Smooth muscle cell (in vitro differentiated cells): ENCODE measurements around the gene IL17RD. TPM values are rescaled to one million over a fixed set of nuclear protein-coding genes. Genes with fewer than 3 reads are reported as not detected.

Source experiments
- DNase-seq: peaks from one replicate; lab custom pipeline; 2025; ENCODE audit not compliant: unreplicated experiment; lab: John Stamatoyannopoulos, UW
- H2AFZ ChIP-seq: fragments of 200-600 bp; sonication (generic); 2 replicates; pipeline ENCODE4 v1.6.0; 2016; ENCODE audit warnings: antibody characterized with exemption, low read depth, mild to moderate bottlenecking
- H3F3A ChIP-seq: fragments of 200-600 bp; sonication (generic); 2 replicates; pipeline ENCODE4 v1.6.0; 2017; ENCODE audit warnings: antibody characterized with exemption, low read depth
- H3K27ac ChIP-seq: fragments of 200-600 bp; sonication (generic); 2 replicates; pipeline ENCODE4 v1.5.1; 2016; ENCODE audit warnings: low read depth, mild to moderate bottlenecking
- H3K27me3 ChIP-seq: fragments of 200-600 bp; sonication (generic); 2 replicates; pipeline ENCODE4 v1.6.1; 2016; ENCODE audit warnings: low read depth, mild to moderate bottlenecking
- H3K36me3 ChIP-seq: fragments of 200-600 bp; sonication (generic); 2 replicates; pipeline ENCODE4 v1.5.1; 2016; ENCODE audit warnings: low read depth
- H3K4me1 ChIP-seq: fragments of 200-600 bp; sonication (generic); 2 replicates; pipeline ENCODE4 v1.5.1; 2016; ENCODE audit warnings: low read depth
- H3K4me2 ChIP-seq: fragments of 200-600 bp; sonication (generic); 2 replicates; pipeline ENCODE4 v1.6.0; 2016; ENCODE audit warnings: mild to moderate bottlenecking
- H3K4me3 ChIP-seq: fragments of 200-600 bp; sonication (generic); 2 replicates; pipeline ENCODE4 v1.5.1; 2016; ENCODE audit warnings: mild to moderate bottlenecking
- H3K79me2 ChIP-seq: fragments of 200-600 bp; sonication (generic); 2 replicates; pipeline ENCODE4 v1.6.0; 2016; ENCODE audit warnings: low read depth, mild to moderate bottlenecking
- H3K9ac ChIP-seq: fragments of 200-600 bp; sonication (generic); 2 replicates; pipeline ENCODE4 v1.6.0; 2016; ENCODE audit warnings: low read depth
- H3K9me3 ChIP-seq: fragments of 200-600 bp; sonication (generic); replicated peaks from 2 replicates; pipeline ENCODE4 v1.5.1; 2016; ENCODE audit warnings: low read depth
- H4K20me1 ChIP-seq: fragments of 200-600 bp; sonication (generic); 2 replicates; pipeline ENCODE4 v1.6.0; 2016; ENCODE audit warnings: low read depth
- CTCF ChIP-seq: fragments of 200-600 bp; sonication (generic); IDR thresholded peaks from 2 replicates; pipeline ENCODE4 v1.5.1; 2017; ENCODE audit warnings: borderline replicate concordance, mild to moderate bottlenecking, antibody characterized with exemption; ENCODE audit not compliant: insufficient read depth, poor library complexity, severe bottlenecking
- WGBS: methylation state at CpG from one replicate; pipeline ENCODE4 v1.1.7; 2016; ENCODE audit warnings: low lambda C conversion rate; 5-methylcytosine and 5-hydroxymethylcytosine counted together
- polyA plus RNA-seq: library from polyadenylated mRNA; unstranded; fragments of >200 nt; fragmentation: Nextera tagmentation; extraction: Ambion mirVana; gene quantifications from 2 replicates; pipeline ENCODE4 v1.2.1, GENCODE V29; 2016
- total RNA-seq: library from RNA; depleted of rRNA; stranded (reverse); fragments of >200 nt; gene quantifications from 2 replicates; pipeline ENCODE4 v1.2.3, GENCODE V29; 2014

IL17RD gene
- total and polyA plus RNA-seq, 2 experiments from 2014 or later = 0.59 to 1.9 TPM

- Histone ChIP-seq H3K9ac (no peak overlapping the region), H2AFZ (no peak overlapping the region), H3K4me2 (no peak overlapping the region), H3K4me3 (no peak overlapping the region), H3K36me3 (no peaks in the 10 kb centered on the region), H3K4me1 (peaks cover 56% of the 10 kb centered on the region), H3K9me3 (no peaks in the 10 kb centered on the region), H3K79me2 (no peaks in the 10 kb centered on the region), H4K20me1 (no peaks in the 10 kb centered on the region), H3K27ac (no peak overlapping the region), H3K27me3 (peaks cover 4% of the 10 kb centered on the region), H3F3A (no peaks in the 10 kb centered on the region)
- 76% methylated on average over 8 of the region's 8 CpGs for WGBS
- TF ChIP-seq CTCF = no peak
- DNase-seq = no peak
Observed at GRCh38 chr3:57160076-57160764, 4.9 kb downstream of the IL17RD start.

GRCh38 chr3:57158813-57159738 is 6.1 kb downstream of the IL17RD start:
- TF ChIP-seq CTCF = no peak
- H3K4me1 ChIP-seq = peaks cover 60% of the 10 kb centered on the region
- H2AFZ ChIP-seq = no peak overlapping the region
- H3K79me2 ChIP-seq = no peaks in the 10 kb centered on the region
- no peaks in the 10 kb centered on the region for H4K20me1 ChIP-seq
- H3K9me3 ChIP-seq = no peaks in the 10 kb centered on the region
- H3K36me3 ChIP-seq = no peaks in the 10 kb centered on the region
- no peak overlapping the region for H3K4me3 ChIP-seq
- no peak overlapping the region for H3K27ac ChIP-seq
- no peak overlapping the region for H3K9ac ChIP-seq
- H3F3A ChIP-seq = no peaks in the 10 kb centered on the region
- WGBS = 7% methylated on average over 8 of the region's 8 CpGs
- H3K4me2 ChIP-seq = peak overlapping the region; percentile 25
- peaks cover 4% of the 10 kb centered on the region for H3K27me3 ChIP-seq
- no peak for DNase-seq

GRCh38 chr3:57158325-57158724 is 6.8 kb downstream of the IL17RD start:
- 83% methylated on average over 3 of the region's 3 CpGs for WGBS
- Histone ChIP-seq H3K27me3 (peaks cover 4% of the 10 kb centered on the region), H4K20me1 (no peaks in the 10 kb centered on the region), H3K79me2 (no peaks in the 10 kb centered on the region), H3K9me3 (no peaks in the 10 kb centered on the region), H3K36me3 (no peaks in the 10 kb centered on the region), H3F3A (no peaks in the 10 kb centered on the region), H3K27ac (no peak overlapping the region), H3K4me3 (no peak overlapping the region), H3K4me2 (no peak overlapping the region), H3K4me1 (peaks cover 56% of the 10 kb centered on the region), H2AFZ (no peak overlapping the region), H3K9ac (no peak overlapping the region)
- no peak for DNase-seq
- no peak for TF ChIP-seq CTCF
